Adrenal gland (tissue), 12 donors: ENCODE data around the gene GNLY. TPM values are rescaled to one million over a fixed set of nuclear protein-coding genes. Genes with fewer than 3 reads are reported as not detected.
A peak's percentile ranks its signal among the peaks of the same experiment; 100 is the strongest.

Experiments
- DNase-seq, 7 donors: peaks; one replicate each; pipeline ENCODE4 v3.0.0-alpha.2; 2019 to 2020
- H3K27ac ChIP-seq, 5 donors: fragments of 200-600 bp; sonication (generic) in 4 of 5; 1 replicate in 3 of 5; 2 replicates in 2 of 5; pipeline versions ENCODE4 v1.5.1 to v1.8.0; 2016 to 2020; ENCODE audit warnings: mild to moderate bottlenecking in 1 of 5
- H3K27me3 ChIP-seq: fragments of 200-600 bp; 2 replicates; pipeline ENCODE4 v1.8.0; 2021
- H3K36me3 ChIP-seq, 2 donors: fragments of 200-600 bp; replicated peaks in 1 of 2; 1 replicate in 1 of 2; 2 replicates in 1 of 2; pipeline versions ENCODE4 v1.5.1 to v1.8.0; 2018 to 2022
- H3K4me1 ChIP-seq, 2 donors: fragments of 200-600 bp; replicated peaks in 1 of 2; 1 replicate in 1 of 2; 2 replicates in 1 of 2; pipeline versions ENCODE4 v1.5.1 to v1.8.0; 2018 to 2021
- H3K4me3 ChIP-seq, 4 donors: fragments of 200-600 bp; sonication (generic) in 3 of 4; one replicate each; pipeline ENCODE4 v1.5.1; 2016 to 2018
- H3K9me3 ChIP-seq, 3 donors: fragments of 200-600 bp; sonication (generic) in 1 of 3; replicated peaks in 1 of 3; 1 replicate in 2 of 3; 2 replicates in 1 of 3; pipeline versions ENCODE4 v1.5.1 to v1.8.0; 2016 to 2021
- POLR2A ChIP-seq, 2 donors: fragments of 450-650 bp; IDR thresholded peaks; one replicate each; pipeline ENCODE4 v1.6.1; 2017; ENCODE audit warnings: antibody characterized with exemption in 2 of 2, mild to moderate bottlenecking in 2 of 2, moderate library complexity in 1 of 2
- WGBS, 4 donors: extraction: QIAGEN DNeasy Blood & Tissue Kit in 2 of 4; methylation state at CpG; one replicate each; pipeline versions ENCODE4 v1.1.5 to v1.1.7; 2013 to 2017; 5-methylcytosine and 5-hydroxymethylcytosine counted together
- intact Hi-C, 2 donors: fragments of 100-400 bp; cut with DNase I; formaldehyde crosslinking; loops; one replicate each; pipeline versions ENCODE4 v1.14.1 to v1.15.0; 2022 to 2023
- polyA plus RNA-seq, 3 donors: library from polyadenylated mRNA; stranded (reverse); fragments of 200-250 nt in 2 of 3; fragments of 350-450 nt in 1 of 3; fragmentation: Illumina TruSeq in 1 of 3; extraction: RNeasy Lipid Tissue Mini Kit (QIAGEN cat#74804) in 1 of 3; gene quantifications; one replicate each; pipeline ENCODE4 v1.2.3, GENCODE V29; 2013 to 2014
- total RNA-seq, 9 donors: library from RNA; depleted of rRNA in 4 of 9; stranded (reverse); fragments of >200 nt in 4 of 9; fragments of 120-200 nt in 1 of 9; fragmentation: NEBNext Ultra II Directional in 1 of 9; extraction: Animal tissue kit (Norgen Biotek cat#: 25700) in 1 of 9; gene quantifications; one replicate each; pipeline versions ENCODE4 v1.1.0 to v1.2.4, GENCODE V29; 2013 to 2023
- TF ChIP-seq, protein P1 (sequence below), 6 experiments: fragments of 450-650 bp in 4 of 6; fragments of 200-600 bp in 2 of 6; sonication (generic) in 1 of 6; IDR thresholded peaks; 1 replicate in 5 of 6; 2 replicates in 1 of 6; pipeline versions ENCODE4 v1.5.1 to v1.8.0; 2016 to 2021; ENCODE audit warnings: antibody characterized with exemption in 6 of 6, mild to moderate bottlenecking in 2 of 6, moderate library complexity in 1 of 6
- donor health status: healthy with polysubstance abuse.
- donor health status: Bipolar disorder and iron deficiency.
- donor health status: DM: yes; HTN: yes; CAD: no.
- donor health status: DM: no; HTN: no; CAD: no.
- donor health status: DM: no; HTN: no; CAD: no.
- donor health status: DM: yes; HTN: yes; CAD: no.

The GNLY gene
- total and polyA plus RNA-seq, 12 donors: 0.28 to 6.7 (median 1.3) TPM; not detected in 1

DNA sequence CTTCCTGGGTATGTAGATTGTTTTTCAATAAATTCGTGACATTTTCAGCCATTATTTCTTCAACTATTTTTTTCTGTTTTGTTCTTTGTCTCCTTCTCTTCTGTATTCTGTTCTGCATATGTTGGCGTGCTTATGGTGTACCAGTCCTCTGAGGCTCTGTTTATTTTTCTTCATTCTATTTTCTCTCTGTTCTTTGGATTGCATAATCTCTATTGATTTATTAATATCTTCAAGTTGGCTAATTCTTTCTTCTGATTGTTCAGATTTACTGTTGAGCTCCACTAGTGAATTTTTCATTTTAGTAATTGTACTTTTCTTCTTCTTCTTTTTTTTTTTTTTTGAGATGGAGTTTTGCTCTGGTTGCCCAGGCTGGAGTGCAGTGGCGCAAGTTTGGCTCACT, 9.9 kb downstream of the GNLY start:
- no peak for DNase-seq
- Histone ChIP-seq H3K27ac (no peak overlapping the region), H3K4me3 (no peak overlapping the region), H3K9me3 (no peaks in the 10 kb centered on the region), H3K36me3 (no peaks in the 10 kb centered on the region), H3K27me3 (no peaks in the 10 kb centered on the region), H3K4me1 (peaks cover 0 to 51% of the 10 kb centered on the region in 2 donors)
- WGBS, 4 donors: 65 to 83% (median 75%) methylated on average over 3 of the region's 3 CpGs
- intact Hi-C loops: no loop called here
- TF ChIP-seq, protein P1, sequence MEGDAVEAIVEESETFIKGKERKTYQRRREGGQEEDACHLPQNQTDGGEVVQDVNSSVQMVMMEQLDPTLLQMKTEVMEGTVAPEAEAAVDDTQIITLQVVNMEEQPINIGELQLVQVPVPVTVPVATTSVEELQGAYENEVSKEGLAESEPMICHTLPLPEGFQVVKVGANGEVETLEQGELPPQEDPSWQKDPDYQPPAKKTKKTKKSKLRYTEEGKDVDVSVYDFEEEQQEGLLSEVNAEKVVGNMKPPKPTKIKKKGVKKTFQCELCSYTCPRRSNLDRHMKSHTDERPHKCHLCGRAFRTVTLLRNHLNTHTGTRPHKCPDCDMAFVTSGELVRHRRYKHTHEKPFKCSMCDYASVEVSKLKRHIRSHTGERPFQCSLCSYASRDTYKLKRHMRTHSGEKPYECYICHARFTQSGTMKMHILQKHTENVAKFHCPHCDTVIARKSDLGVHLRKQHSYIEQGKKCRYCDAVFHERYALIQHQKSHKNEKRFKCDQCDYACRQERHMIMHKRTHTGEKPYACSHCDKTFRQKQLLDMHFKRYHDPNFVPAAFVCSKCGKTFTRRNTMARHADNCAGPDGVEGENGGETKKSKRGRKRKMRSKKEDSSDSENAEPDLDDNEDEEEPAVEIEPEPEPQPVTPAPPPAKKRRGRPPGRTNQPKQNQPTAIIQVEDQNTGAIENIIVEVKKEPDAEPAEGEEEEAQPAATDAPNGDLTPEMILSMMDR (IDR thresholded peaks at IDR 0.05): no peak
- no peak for TF ChIP-seq POLR2A (IDR thresholded peaks at IDR 0.05)

DNA sequence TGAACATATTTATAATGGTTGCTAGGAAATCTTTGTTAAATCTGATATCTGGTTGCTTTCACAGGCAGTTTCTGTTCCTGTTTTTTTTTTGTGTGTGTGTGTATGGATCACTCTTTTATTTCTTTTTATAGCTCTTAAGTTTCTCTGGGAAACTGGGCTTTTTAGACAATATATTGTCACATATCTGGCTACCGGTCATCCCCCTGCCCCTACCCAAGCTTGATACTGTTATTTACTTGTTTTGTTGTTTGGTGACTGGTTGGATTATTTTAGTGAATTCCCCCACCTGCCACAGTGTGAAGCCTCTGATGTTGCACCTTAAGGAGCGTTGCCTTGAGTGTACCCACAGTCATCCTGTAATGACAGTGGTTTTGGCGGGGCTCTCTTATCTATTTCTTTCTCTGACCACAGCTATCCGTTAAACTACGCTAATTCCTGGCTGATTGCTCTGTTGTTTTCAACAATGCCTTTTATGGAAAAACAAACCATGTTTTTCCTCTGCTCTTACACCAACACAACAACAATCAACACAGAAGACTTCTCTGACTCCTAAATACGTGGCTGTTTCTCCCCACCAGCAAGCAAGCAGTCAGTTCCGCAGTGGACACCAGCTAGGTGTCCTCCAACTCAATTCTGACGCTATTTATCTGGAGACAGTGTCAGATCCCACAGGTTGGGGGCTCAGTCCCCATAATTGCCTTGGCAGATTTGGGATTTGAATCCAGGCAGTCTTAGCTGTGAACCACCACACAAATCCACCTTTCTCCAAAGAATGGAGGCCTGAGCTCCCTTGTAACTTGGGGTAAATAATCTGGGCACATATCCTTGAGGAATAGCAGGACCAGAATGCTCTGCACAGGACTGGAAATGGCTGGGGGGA, 10.9 kb downstream of the GNLY start:
- TF ChIP-seq, protein P1 (IDR thresholded peaks at IDR 0.05): no peak
- no peak for TF ChIP-seq POLR2A (IDR thresholded peaks at IDR 0.05)
- 71 to 81% (median 76%) methylated on average over 8 of the region's 8 CpGs for WGBS, 4 donors
- DNase-seq: peak in 1 of 7 donors; percentile 48
- Histone ChIP-seq H3K4me3 (no peak overlapping the region), H3K27me3 (no peaks in the 10 kb centered on the region), H3K27ac (peak overlapping the region; percentile 33 to 87 (median 74)), H3K9me3 (no peaks in the 10 kb centered on the region), H3K36me3 (no peaks in the 10 kb centered on the region), H3K4me1 (peaks cover 0 to 61% of the 10 kb centered on the region in 2 donors)
- intact Hi-C loops: no loop called here

DNA sequence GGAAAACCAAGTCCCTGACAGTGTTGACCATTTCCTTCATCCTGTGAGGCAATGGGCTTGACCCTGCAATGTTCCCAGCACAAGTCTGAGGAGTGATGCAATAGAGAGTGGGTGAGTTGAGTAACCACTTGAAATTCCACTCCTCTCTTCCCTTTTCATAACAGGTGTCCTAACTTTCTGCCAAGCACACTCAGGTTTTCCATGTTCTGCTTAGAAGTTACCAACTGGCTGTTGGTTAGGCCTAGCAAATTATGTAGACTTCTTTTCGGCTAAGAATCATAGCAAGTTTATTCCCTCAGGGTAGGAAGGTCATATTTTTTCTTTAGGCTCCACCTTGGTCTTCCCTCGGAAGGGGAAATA, 11.5 kb downstream of the GNLY start:
- peak; percentile 43 to 81 (median 74) for DNase-seq
- TF ChIP-seq POLR2A (IDR thresholded peaks at IDR 0.05): no peak
- TF ChIP-seq, protein P1 (IDR thresholded peaks at IDR 0.05): no peak
- H3K36me3 ChIP-seq: no peaks in the 10 kb centered on the region
- 74 to 89% (median 85%) methylated on average over 2 of the region's 2 CpGs for WGBS, 4 donors
- peaks cover 5 to 63% of the 10 kb centered on the region in 2 donors for H3K4me1 ChIP-seq
- intact Hi-C loops: no loop called here
- no peak overlapping the region for H3K4me3 ChIP-seq
- no peaks in the 10 kb centered on the region for H3K9me3 ChIP-seq
- no peaks in the 10 kb centered on the region for H3K27me3 ChIP-seq
- H3K27ac ChIP-seq: peak overlapping the region; percentile 6 to 87 (median 36)

DNA sequence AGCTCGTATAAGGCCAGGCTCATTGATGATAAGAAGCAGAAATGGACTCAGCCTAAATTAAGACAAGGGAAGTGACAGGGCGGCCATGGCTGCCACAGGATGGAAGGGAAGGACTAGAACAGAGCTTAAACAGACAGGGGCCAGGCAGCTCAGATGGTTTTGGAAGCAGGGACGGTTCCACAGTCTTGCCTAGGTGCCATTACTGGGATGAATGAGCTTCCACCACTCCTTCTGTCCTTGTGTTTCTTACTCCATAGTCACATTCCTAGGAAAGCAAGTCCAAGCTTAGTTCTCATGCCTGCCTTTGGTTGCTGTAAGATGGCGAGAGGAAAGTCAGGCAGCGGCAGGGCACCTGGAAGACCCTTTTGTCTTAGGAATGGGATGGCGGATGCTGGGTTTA, 11.9 kb downstream of the GNLY start:
- Histone ChIP-seq H3K27me3 (no peaks in the 10 kb centered on the region), H3K4me1 (peaks cover 9 to 64% of the 10 kb centered on the region in 2 donors), H3K27ac (peak overlapping the region; percentile 6 to 87 (median 36)), H3K9me3 (no peaks in the 10 kb centered on the region), H3K36me3 (no peaks in the 10 kb centered on the region), H3K4me3 (no peak overlapping the region)
- peak in 1 of 7 donors; percentile 50 for DNase-seq
- TF ChIP-seq, protein P1 (IDR thresholded peaks at IDR 0.05): no peak
- no peak for TF ChIP-seq POLR2A (IDR thresholded peaks at IDR 0.05)
- 73 to 85% (median 80%) methylated on average over 6 of the region's 6 CpGs for WGBS, 4 donors
- intact Hi-C loops: no loop called here
